NCI-H146 treated with DMSO at 0.1 percent for 48 hours (cell line): ENCODE measurements around the gene STAB1.

Experiments
- DNase-seq: peaks from one replicate; lab custom pipeline; 2025; ENCODE audit not compliant: unreplicated experiment; lab: John Stamatoyannopoulos, UW

Gene STAB1

DNA sequence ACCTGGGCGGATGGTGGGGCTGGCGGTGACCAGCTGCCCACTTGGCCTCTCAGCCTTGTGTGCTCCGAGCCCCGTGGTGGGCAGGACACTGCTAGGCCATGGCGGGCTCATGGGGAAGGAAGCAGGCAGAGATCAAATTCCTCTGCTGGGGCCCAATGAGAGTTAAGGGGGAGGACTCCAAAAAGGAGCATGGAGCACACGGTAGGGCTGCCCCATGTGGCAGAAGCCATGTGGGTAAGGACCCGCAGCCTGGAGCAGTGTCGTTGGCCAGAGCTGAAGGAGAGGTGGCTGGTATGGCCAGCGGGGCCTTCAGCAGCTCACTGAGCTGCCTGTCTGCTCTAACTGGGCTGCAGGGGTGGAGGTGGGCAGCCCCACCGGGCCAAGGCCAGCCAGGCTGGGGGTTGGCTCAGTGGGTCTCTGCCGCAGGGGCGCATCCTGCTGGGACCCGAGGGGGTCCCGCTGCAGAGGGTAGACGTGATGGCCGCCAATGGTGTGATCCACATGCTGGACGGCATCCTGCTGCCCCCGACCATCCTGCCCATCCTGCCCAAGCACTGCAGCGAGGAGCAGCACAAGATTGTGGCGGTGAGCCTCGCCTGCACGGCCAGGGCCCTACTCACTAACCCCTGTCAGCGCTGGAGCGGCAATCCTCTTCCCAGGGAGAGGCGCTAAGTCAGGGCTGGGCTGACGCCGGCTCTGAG lies 11.3 kb downstream of the STAB1 start:
- DNase-seq = no peak

DNA sequence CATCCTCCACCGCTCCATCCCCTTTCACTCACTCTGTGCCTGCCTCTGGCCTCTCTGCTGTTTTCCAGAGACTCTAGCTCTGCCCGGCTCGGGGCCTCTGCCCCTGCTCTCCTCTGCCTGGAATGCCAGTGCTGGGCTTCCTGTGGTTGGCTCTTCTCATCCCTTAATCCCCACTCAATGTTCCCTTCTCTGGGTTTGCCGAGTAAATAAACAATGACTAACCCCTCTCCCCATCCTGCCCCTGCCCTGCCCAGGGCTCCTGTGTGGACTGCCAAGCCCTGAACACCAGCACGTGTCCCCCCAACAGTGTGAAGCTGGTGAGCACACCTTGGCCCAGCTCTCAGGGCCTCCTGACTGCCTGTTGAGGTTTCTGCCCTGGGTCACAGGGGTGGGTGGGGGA lies 12.2 kb downstream of the STAB1 start:
- DNase-seq = no peak

GRCh38 chr3:52509753-52510328 lies 14.7 kb downstream of the STAB1 start:
- no peak for DNase-seq

DNA sequence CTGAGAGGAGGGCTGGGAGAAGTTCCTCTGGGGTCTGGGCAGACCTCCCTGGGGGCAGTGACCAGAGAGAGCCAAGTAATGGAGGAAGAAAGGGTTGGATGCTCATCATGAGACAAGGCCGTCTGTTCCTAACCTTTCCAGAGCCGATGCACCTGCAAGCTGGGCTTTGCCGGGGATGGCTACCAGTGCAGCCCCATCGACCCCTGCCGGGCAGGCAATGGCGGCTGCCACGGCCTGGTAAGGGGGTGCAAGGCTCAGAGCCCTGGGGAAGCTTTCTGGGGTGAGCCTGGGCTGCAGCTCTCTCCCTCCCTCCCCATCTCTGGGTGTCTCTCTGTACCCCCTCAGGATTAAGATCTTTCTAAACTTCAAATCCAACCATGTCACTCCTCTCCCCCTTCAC lies 16.4 kb downstream of the STAB1 start:
- no peak for DNase-seq

DNA sequence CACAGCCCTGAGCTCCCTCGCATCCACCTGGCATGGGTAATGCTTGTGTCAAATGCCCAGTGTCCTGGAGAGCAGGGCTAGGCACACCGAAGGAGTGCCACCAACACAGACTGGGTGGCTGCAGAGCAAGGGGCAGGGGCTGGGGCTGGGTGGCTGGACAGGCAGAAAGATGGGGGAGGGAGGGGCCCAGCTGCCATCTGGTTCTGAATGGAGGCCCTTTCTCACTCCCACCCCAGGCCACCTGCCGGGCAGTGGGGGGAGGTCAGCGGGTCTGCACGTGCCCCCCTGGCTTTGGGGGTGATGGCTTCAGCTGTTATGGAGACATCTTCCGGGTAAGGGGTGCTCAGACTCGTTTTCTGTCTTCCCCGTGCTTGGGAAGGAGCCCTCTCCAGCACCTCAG lies 17.0 kb downstream of the STAB1 start:
- DNase-seq = no peak

DNA sequence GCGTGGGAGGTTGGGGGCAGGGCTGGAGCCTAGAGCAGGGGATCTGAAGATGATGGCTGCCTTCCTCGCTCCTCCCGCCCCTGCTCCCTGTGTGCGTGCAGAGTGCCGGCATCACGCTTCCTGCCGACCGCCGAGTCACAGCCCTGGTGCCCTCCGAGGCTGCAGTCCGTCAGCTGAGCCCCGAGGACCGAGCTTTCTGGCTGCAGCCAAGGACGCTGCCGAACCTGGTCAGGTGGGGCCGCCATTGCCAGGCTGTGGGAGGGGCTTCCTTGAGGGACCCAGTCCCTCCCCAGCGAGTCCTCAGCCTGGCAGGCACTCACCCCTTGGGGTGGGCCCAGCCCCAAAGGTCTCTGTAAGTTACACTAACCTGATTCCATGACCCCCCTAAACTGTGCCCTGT lies 17.6 kb downstream of the STAB1 start:
- no peak for DNase-seq

GRCh38 chr3:52513281-52513680 lies 18.1 kb downstream of the STAB1 start:
- DNase-seq = no peak

GRCh38 chr3:52514576-52514975 lies 19.4 kb downstream of the STAB1 start:
- DNase-seq = no peak

GRCh38 chr3:52515192-52515591 lies 20.1 kb downstream of the STAB1 start:
- DNase-seq = no peak

DNA sequence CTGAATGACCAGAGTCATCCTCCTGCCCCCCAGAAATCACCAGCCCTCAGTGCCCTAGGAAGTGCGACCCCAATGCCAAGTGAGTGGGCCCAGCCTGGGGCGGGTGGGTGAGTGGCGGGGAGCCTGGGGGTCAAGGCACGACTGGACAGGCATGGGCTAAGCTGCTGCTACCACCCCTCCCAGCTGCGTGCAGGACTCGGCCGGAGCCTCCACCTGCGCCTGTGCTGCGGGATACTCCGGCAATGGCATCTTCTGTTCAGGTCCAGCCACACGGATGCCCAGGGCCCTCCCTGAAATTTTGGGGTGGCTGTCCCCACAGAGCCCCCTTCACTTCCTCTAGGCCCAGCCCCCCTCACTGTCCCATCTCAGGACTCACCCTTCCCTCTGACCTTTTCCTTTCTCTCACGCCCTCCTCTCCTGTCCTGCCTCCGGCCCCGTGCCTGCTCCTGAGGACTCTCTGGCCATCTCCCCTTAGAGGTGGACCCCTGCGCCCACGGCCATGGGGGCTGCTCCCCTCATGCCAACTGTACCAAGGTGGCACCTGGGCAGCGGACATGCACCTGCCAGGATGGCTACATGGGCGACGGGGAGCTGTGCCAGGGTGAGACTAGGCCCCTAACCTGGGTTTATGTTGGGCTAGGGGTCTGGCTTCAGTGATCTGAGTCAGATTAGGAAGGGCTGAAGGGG lies 21.5 kb downstream of the STAB1 start:
- no peak for DNase-seq

- no peak for DNase-seq
Observed at GRCh38 chr3:52517796-52518722, 22.9 kb downstream of the STAB1 start.

- DNase-seq = no peak
Observed at GRCh38 chr3:52518723-52519444, 23.7 kb downstream of the STAB1 start.

DNA sequence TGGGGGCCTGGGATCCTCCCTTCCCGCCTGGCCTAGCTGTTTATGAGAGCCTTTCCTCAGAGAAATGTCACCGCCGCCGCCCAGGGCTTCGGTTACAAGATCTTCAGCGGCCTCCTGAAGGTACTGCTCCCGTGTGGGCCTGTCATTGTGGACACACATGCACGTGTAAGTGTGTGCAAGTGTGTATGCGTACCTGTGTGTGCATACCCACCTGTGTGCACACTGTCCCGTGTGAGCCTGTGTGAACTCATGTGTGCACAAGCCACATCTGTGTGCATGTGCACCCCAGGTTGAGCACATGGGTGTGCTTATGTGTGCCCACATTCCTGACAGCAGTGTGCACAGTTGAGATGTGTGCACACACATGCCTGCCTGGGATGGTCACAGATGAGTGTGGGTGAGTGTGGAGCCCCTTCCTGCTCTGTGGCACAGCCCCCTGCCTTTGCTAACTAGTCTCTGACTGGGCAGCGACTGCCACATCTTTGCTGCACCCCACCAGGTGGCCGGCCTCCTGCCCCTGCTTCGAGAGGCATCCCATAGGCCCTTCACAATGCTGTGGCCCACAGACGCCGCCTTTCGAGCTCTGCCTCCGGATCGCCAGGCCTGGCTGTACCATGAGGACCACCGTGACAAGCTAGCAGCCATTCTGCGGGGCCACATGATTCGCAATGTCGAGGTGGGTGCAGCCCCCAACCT lies 24.5 kb downstream of the STAB1 start:
- no peak for DNase-seq

- no peak for DNase-seq
Observed at GRCh38 chr3:52520141-52520667, 25.1 kb downstream of the STAB1 start.

DNA sequence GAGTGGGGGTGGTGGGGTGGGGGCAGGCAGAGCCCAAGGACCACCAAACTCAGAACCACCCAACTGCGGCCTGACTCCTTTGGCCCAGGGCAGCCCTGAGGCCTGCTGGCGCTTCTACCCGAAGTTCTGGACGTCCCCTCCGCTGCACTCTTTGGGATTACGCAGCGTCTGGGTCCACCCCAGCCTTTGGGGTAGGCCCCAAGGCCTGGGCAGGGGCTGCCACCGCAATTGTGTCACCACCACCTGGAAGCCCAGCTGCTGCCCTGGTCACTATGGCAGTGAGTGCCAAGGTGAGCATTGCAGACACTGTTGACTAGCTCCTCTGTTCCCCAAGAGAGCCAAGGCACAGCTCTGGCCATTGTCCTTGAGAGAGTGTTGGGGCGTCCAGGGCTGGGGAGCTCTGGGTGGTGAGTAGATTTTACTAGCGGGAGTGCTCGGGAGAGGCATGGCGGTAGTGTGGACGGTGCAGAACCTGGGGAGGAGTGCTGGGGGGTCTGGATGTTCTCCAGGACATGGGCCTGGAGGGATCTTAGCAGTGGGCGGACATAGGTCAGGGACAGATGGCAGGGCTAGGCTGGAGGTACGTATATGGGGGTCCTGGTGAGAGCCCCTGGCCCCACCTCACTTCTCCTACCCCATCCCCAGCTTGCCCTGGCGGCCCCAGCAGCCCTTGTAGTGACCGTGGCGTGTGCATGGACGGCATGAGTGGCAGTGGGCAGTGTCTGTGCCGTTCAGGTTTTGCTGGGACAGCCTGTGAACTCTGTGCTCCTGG lies 25.8 kb downstream of the STAB1 start:
- no peak for DNase-seq

DNA sequence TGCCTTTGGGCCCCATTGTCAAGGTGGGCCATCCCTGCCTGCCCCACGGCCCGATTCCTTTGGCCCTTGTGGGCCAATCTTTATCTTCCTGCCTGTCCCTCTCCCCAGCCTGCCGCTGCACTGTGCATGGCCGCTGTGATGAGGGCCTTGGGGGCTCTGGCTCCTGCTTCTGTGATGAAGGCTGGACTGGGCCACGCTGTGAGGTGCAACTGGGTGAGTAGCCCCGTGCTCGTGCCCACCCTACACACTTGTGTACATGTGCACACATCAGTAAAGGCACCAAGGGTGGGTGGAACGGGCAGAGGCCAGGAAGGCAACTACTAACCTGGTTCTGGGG lies 26.3 kb downstream of the STAB1 start:
- DNase-seq = no peak

DNA sequence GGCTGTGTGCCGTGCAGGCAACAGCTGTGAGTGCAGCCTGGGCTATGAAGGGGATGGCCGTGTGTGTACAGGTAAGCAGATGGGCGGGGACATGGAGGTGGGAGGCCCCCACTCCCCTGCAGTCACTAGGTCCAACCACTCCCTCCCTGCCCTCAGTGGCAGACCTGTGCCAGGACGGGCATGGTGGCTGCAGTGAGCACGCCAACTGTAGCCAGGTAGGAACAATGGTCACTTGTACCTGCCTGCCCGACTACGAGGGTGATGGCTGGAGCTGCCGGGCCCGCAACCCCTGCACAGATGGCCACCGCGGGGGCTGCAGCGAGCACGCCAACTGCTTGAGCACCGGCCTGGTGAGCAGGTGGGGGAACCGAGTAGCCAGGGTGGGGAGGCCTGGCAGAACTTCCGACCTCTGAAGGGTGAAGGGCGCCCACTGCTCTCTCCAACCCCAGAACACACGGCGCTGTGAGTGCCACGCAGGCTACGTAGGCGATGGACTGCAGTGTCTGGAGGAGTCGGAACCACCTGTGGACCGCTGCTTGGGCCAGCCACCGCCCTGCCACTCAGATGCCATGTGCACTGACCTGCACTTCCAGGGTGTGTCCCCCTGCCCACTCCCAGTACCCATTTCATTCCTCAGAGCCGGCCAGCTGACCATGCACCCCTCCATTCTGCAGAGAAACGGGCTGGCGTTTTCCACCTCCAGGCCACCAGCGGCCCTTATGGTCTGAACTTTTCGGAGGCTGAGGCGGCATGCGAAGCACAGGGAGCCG lies 26.9 kb downstream of the STAB1 start:
- DNase-seq = no peak

DNA sequence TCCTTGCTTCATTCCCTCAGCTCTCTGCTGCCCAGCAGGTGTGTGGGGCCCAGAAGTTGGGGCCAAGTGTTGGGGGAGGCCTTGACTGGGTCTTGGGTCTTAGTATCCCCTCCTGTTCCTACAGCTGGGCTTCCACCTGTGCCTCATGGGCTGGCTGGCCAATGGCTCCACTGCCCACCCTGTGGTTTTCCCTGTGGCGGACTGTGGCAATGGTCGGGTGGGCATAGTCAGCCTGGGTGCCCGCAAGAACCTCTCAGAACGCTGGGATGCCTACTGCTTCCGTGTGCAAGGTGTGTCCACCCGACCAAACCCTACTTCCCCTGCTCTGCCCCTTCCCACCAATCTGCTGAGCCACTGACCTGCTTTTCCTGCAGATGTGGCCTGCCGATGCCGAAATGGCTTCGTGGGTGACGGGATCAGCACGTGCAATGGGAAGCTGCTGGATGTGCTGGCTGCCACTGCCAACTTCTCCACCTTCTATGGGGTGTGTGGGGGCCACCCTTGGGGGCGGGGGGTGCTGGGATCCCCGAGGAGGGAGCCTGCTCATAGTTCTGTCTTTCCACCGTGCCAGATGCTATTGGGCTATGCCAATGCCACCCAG lies 27.6 kb downstream of the STAB1 start:
- DNase-seq = no peak
